Suprapubic skin (tissue), 4 donors: ENCODE results near the gene PLA2G5. TPM values are rescaled to one million over a fixed set of nuclear protein-coding genes. Genes with fewer than 3 reads are reported as not detected.

Source experiments
- DNase-seq, 2 donors: peaks; one replicate each; pipeline ENCODE4 v3.0.0-alpha.2; 2019; ENCODE audit warnings: low spot score in 2 of 2
- H3K27ac ChIP-seq: fragments of 200-600 bp; sonication (generic); one replicate; pipeline ENCODE4 v1.5.1; 2019
- H3K27me3 ChIP-seq: fragments of 200-600 bp; sonication (generic); one replicate; pipeline ENCODE4 v1.5.1; 2019
- H3K36me3 ChIP-seq: fragments of 200-600 bp; sonication (generic); one replicate; pipeline ENCODE4 v1.5.1; 2019
- H3K4me1 ChIP-seq: fragments of 200-600 bp; sonication (generic); one replicate; pipeline ENCODE4 v1.5.1; 2019
- H3K4me3 ChIP-seq: fragments of 200-600 bp; sonication (generic); one replicate; pipeline ENCODE4 v1.5.1; 2019; ENCODE audit warnings: mild to moderate bottlenecking
- H3K9me3 ChIP-seq: fragments of 200-600 bp; sonication (generic); one replicate; pipeline ENCODE4 v1.5.1; 2019
- EP300 ChIP-seq: sonication (generic); formaldehyde crosslinking; IDR thresholded peaks from one replicate; pipeline ENCODE4 v1.6.1; 2017; ENCODE audit warnings: antibody characterized with exemption
- POLR2A ChIP-seq, 2 donors: fragments of 450-650 bp; IDR thresholded peaks; one replicate each; pipeline ENCODE4 v1.6.1; 2017; ENCODE audit warnings: antibody characterized with exemption in 2 of 2, mild to moderate bottlenecking in 2 of 2, moderate library complexity in 2 of 2
- POLR2AphosphoS5 ChIP-seq, 3 donors: sonication (generic); formaldehyde crosslinking; IDR thresholded peaks; one replicate each; pipeline ENCODE4 v1.6.1; 2017; ENCODE audit warnings: antibody characterized with exemption in 3 of 3
- WGBS: methylation state at CpG from one replicate; pipeline ENCODE4 v1.1.5; 2018; 5-methylcytosine and 5-hydroxymethylcytosine counted together
- total RNA-seq, 4 donors: library from RNA; depleted of rRNA; stranded (reverse); fragments of >200 nt; gene quantifications; one replicate each; pipeline ENCODE4 v1.1.0, GENCODE V29; 2016
- TF ChIP-seq, protein P1 (sequence below), 2 donors: fragments of 200-600 bp in 1 of 2; fragments of 450-650 bp in 1 of 2; sonication (generic) in 1 of 2; IDR thresholded peaks; one replicate each; pipeline ENCODE4 v1.5.1; 2016 to 2019; ENCODE audit warnings: antibody characterized with exemption in 2 of 2, mild to moderate bottlenecking in 1 of 2, moderate library complexity in 1 of 2

The PLA2G5 gene
- total RNA-seq, 4 donors from 2014 or later = 0.79 to 4.2 TPM; not detected in 2

- Histone ChIP-seq H3K4me3 (no peak overlapping the region), H3K4me1 (no peaks in the 10 kb centered on the region), H3K27me3 (no peaks in the 10 kb centered on the region), H3K9me3 (no peaks in the 10 kb centered on the region), H3K36me3 (no peaks in the 10 kb centered on the region), H3K27ac (no peak overlapping the region)
- no peak for DNase-seq
- TF ChIP-seq EP300 (no peak), POLR2AphosphoS5 (IDR thresholded peaks at IDR 0.05) (no peak), POLR2A (IDR thresholded peaks at IDR 0.05) (no peak)
- TF ChIP-seq, protein P1, sequence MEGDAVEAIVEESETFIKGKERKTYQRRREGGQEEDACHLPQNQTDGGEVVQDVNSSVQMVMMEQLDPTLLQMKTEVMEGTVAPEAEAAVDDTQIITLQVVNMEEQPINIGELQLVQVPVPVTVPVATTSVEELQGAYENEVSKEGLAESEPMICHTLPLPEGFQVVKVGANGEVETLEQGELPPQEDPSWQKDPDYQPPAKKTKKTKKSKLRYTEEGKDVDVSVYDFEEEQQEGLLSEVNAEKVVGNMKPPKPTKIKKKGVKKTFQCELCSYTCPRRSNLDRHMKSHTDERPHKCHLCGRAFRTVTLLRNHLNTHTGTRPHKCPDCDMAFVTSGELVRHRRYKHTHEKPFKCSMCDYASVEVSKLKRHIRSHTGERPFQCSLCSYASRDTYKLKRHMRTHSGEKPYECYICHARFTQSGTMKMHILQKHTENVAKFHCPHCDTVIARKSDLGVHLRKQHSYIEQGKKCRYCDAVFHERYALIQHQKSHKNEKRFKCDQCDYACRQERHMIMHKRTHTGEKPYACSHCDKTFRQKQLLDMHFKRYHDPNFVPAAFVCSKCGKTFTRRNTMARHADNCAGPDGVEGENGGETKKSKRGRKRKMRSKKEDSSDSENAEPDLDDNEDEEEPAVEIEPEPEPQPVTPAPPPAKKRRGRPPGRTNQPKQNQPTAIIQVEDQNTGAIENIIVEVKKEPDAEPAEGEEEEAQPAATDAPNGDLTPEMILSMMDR (IDR thresholded peaks at IDR 0.05) = no peak
- WGBS = 86% methylated on average over 2 of the region's 2 CpGs
Observed at GRCh38 chr1:20063861-20064292, 6.1 kb upstream of the PLA2G5 start.

- H3K4me3 ChIP-seq = no peak overlapping the region
- H3K4me1 ChIP-seq = no peaks in the 10 kb centered on the region
- no peaks in the 10 kb centered on the region for H3K9me3 ChIP-seq
- no peak overlapping the region for H3K27ac ChIP-seq
- DNase-seq = no peak
- no peaks in the 10 kb centered on the region for H3K27me3 ChIP-seq
- TF ChIP-seq POLR2AphosphoS5 (IDR thresholded peaks at IDR 0.05) (no peak), POLR2A (IDR thresholded peaks at IDR 0.05) (no peak), EP300 (no peak)
- TF ChIP-seq, protein P1 (IDR thresholded peaks at IDR 0.05) = no peak
- H3K36me3 ChIP-seq = no peaks in the 10 kb centered on the region
- whole genome bisulfite sequencing = 78% methylated on average over 7 of the region's 7 CpGs
Observed at GRCh38 chr1:20068722-20069121, 1.3 kb upstream of the PLA2G5 start.

DNA sequence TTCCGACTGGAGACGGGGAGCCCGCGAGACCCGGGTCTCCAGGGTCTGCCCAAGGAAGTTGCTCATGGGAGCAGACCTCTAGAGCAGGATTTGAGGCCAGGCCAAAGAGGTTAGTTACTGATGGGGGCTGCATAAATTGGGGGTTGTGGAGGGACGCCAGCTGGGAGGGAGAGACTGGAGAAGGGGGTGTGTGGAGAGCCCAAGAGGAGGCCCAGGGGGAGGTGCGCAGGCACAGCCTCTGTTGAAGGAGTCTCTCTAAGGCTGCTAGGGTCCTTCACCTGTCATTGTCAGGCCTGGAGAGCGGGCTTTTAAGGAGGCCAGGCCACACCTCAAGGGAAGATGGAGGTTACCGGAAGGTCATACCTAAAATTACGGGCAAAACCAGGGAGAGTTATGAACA is 363 bp downstream of the PLA2G5 start:
- H3K27ac ChIP-seq = no peak overlapping the region
- no peaks in the 10 kb centered on the region for H3K4me1 ChIP-seq
- no peaks in the 10 kb centered on the region for H3K36me3 ChIP-seq
- TF ChIP-seq, protein P1 (IDR thresholded peaks at IDR 0.05) = no peak
- no peak for TF ChIP-seq POLR2A (IDR thresholded peaks at IDR 0.05)
- TF ChIP-seq EP300 = no peak
- TF ChIP-seq POLR2AphosphoS5 (IDR thresholded peaks at IDR 0.05) = no peak
- H3K4me3 ChIP-seq = no peak overlapping the region
- H3K27me3 ChIP-seq = no peaks in the 10 kb centered on the region
- 96% methylated on average over 10 of the region's 10 CpGs for WGBS
- no peaks in the 10 kb centered on the region for H3K9me3 ChIP-seq
- DNase-seq = no peak

- DNase-seq = no peak
- Histone ChIP-seq H3K4me1 (no peaks in the 10 kb centered on the region), H3K27ac (no peak overlapping the region), H3K36me3 (no peaks in the 10 kb centered on the region), H3K9me3 (no peaks in the 10 kb centered on the region), H3K27me3 (no peaks in the 10 kb centered on the region), H3K4me3 (no peak overlapping the region)
- 82% methylated on average over 6 of the region's 6 CpGs for WGBS
- TF ChIP-seq POLR2A (IDR thresholded peaks at IDR 0.05) (no peak), POLR2AphosphoS5 (IDR thresholded peaks at IDR 0.05) (no peak), EP300 (no peak)
- TF ChIP-seq, protein P1 (IDR thresholded peaks at IDR 0.05) = no peak
Observed at GRCh38 chr1:20071416-20071815, 1.4 kb downstream of the PLA2G5 start.

- TF ChIP-seq POLR2AphosphoS5 (IDR thresholded peaks at IDR 0.05) (no peak), POLR2A (IDR thresholded peaks at IDR 0.05) (no peak), EP300 (no peak)
- TF ChIP-seq, protein P1 (IDR thresholded peaks at IDR 0.05) = no peak
- no peaks in the 10 kb centered on the region for H3K4me1 ChIP-seq
- H3K27ac ChIP-seq = no peak overlapping the region
- no peak for DNase-seq
- no peak overlapping the region for H3K4me3 ChIP-seq
- H3K36me3 ChIP-seq = no peaks in the 10 kb centered on the region
- H3K27me3 ChIP-seq = no peaks in the 10 kb centered on the region
- no peaks in the 10 kb centered on the region for H3K9me3 ChIP-seq
- WGBS = 85% methylated on average over 7 of the region's 7 CpGs
Observed at GRCh38 chr1:20072771-20073170, 2.8 kb downstream of the PLA2G5 start.
